ENCODE measurements around the gene TMEM63A. TPM values are rescaled to one million over a fixed set of nuclear protein-coding genes. Genes with fewer than 3 reads are reported as not detected.
"Not testable (repeated sequence)": the region's sequence is repeated elsewhere in the genome, so short reads cannot be mapped to it uniquely, and the experiment has no call there.

Gene TMEM63A
- total RNA-seq, 3 donors from 2014 or later, result 69.6 to 88.0 (median 80.6) TPM

GRCh38 chr1:225891229-225891972, 9.2 kb upstream of the TMEM63A start:
- H3K27ac ChIP-seq, result peak overlapping the region; percentile 25 to 88
- DNase-seq (ENCODE audit: low spot score in 2 of 2), result peak in 1 of 2 donors; percentile 69
- no peak overlapping the region for H3K4me3 ChIP-seq
- H3K4me1 ChIP-seq, result peaks cover 0 to under 1% of the 10 kb centered on the region in 2 donors
- no peaks in the 10 kb centered on the region for H3K36me3 ChIP-seq
- intact Hi-C loops (cut with DNase I; ENCODE audit: low total_unique reads), result no loop called here
- no peaks in the 10 kb centered on the region for H3K9me3 ChIP-seq
- TF ChIP-seq POLR2A (IDR thresholded peaks at IDR 0.05) (no peak), CTCF (IDR thresholded peaks at IDR 0.05) (no peak), POLR2AphosphoS5 (IDR thresholded peaks at IDR 0.05) (no peak)
- H3K27me3 ChIP-seq, result no peaks in the 10 kb centered on the region

GRCh38 chr1:225890346-225891228, 8.4 kb upstream of the TMEM63A start:
- no peaks in the 10 kb centered on the region for H3K9me3 ChIP-seq
- no peaks in the 10 kb centered on the region for H3K4me1 ChIP-seq
- H3K27ac ChIP-seq, result peak overlapping the region; percentile 13 to 88
- no peak for DNase-seq (ENCODE audit: low spot score in 2 of 2)
- intact Hi-C loops (cut with DNase I; ENCODE audit: low total_unique reads), result no loop called here
- no peak overlapping the region for H3K4me3 ChIP-seq
- no peak for TF ChIP-seq POLR2AphosphoS5 (IDR thresholded peaks at IDR 0.05)
- no peaks in the 10 kb centered on the region for H3K27me3 ChIP-seq
- no peaks in the 10 kb centered on the region for H3K36me3 ChIP-seq

GRCh38 chr1:225889743-225890142, 7.6 kb upstream of the TMEM63A start:
- intact Hi-C loops (cut with DNase I; ENCODE audit: low total_unique reads), result no loop called here

GRCh38 chr1:225888898-225889601, 6.9 kb upstream of the TMEM63A start, which contains the start of gene LEFTY1:
TSS of gene LEFTY1 (minus strand) at chr1:225889146. CDS start at chr1:225889066, 80 bp downstream.
- intact Hi-C loops (cut with DNase I; ENCODE audit: low total_unique reads), result no loop called here
- Histone ChIP-seq H3K36me3 (no peaks in the 10 kb centered on the region), H3K9me3 (no peaks in the 10 kb centered on the region), H3K4me1 (no peaks in the 10 kb centered on the region), H3K4me3 (no peak within 1 kb of the TSS), H3K27ac (peak within 1 kb of the TSS in 1 of 2 donors; percentile 88), H3K27me3 (no peaks in the 10 kb centered on the region)
- DNase-seq (ENCODE audit: low spot score in 2 of 2), result no peak
- no peak for TF ChIP-seq CTCF (IDR thresholded peaks at IDR 0.05)
- no peak for TF ChIP-seq POLR2AphosphoS5 (IDR thresholded peaks at IDR 0.05)
- TF ChIP-seq POLR2A (IDR thresholded peaks at IDR 0.05), result no peak

More at GRCh38 chr1:225889743-225890142, 7.6 kb upstream of the TMEM63A start:
- no peak overlapping the region for H3K4me3 ChIP-seq
- H3K4me1 ChIP-seq, result no peaks in the 10 kb centered on the region
- TF ChIP-seq POLR2A (IDR thresholded peaks at IDR 0.05), result no peak
- TF ChIP-seq CTCF (IDR thresholded peaks at IDR 0.05), result no peak
- no peak for TF ChIP-seq POLR2AphosphoS5 (IDR thresholded peaks at IDR 0.05)
- H3K27me3 ChIP-seq, result no peaks in the 10 kb centered on the region
- DNase-seq (ENCODE audit: low spot score in 2 of 2), result no peak
- H3K27ac ChIP-seq, result peak overlapping the region in 1 of 2 donors; percentile 88
- no peaks in the 10 kb centered on the region for H3K36me3 ChIP-seq
- no peaks in the 10 kb centered on the region for H3K9me3 ChIP-seq

- DNase-seq (ENCODE audit: low spot score in 2 of 2), result no peak
- TF ChIP-seq POLR2A (IDR thresholded peaks at IDR 0.05) (no peak), POLR2AphosphoS5 (IDR thresholded peaks at IDR 0.05) (no peak), CTCF (IDR thresholded peaks at IDR 0.05) (no peak)
- intact Hi-C loops (cut with DNase I; ENCODE audit: low total_unique reads), result no loop called here
These were observed 6.2 kb upstream of the TMEM63A start for GRCh38 chr1:225888289-225888897.

GRCh38 chr1:225887554-225888288, 5.5 kb upstream of the TMEM63A start:
- DNase-seq (ENCODE audit: low spot score in 2 of 2); H3K4me3 ChIP-seq; intact Hi-C loops (cut with DNase I; ENCODE audit: low total_unique reads): not testable (repeated sequence)

More at GRCh38 chr1:225888289-225888897, 6.2 kb upstream of the TMEM63A start:
- no peak overlapping the region for H3K27ac ChIP-seq
- H3K4me1 ChIP-seq, result no peaks in the 10 kb centered on the region
- H3K36me3 ChIP-seq, result no peaks in the 10 kb centered on the region
- H3K4me3 ChIP-seq, result no peak overlapping the region
- no peaks in the 10 kb centered on the region for H3K27me3 ChIP-seq
- H3K9me3 ChIP-seq, result no peaks in the 10 kb centered on the region

More at GRCh38 chr1:225887554-225888288, 5.5 kb upstream of the TMEM63A start:
- H3K27me3 ChIP-seq, H3K4me1 ChIP-seq, H3K36me3 ChIP-seq, H3K27ac ChIP-seq, H3K9me3 ChIP-seq: not testable (repeated sequence)

All from breast epithelium (tissue), 4 donors.